Suprapubic skin (tissue), 4 donors: ENCODE results near the gene SLC12A8. TPM values are rescaled to one million over a fixed set of nuclear protein-coding genes. Genes with fewer than 3 reads are reported as not detected.
A peak's percentile ranks its signal among the peaks of the same experiment; 100 is the strongest.

Experiments
- DNase-seq, 2 donors: peaks; one replicate each; pipeline ENCODE4 v3.0.0-alpha.2; 2019; ENCODE audit warnings: low spot score in 2 of 2
- H3K27ac ChIP-seq: fragments of 200-600 bp; sonication (generic); one replicate; pipeline ENCODE4 v1.5.1; 2019
- H3K27me3 ChIP-seq: fragments of 200-600 bp; sonication (generic); one replicate; pipeline ENCODE4 v1.5.1; 2019
- H3K36me3 ChIP-seq: fragments of 200-600 bp; sonication (generic); one replicate; pipeline ENCODE4 v1.5.1; 2019
- H3K4me1 ChIP-seq: fragments of 200-600 bp; sonication (generic); one replicate; pipeline ENCODE4 v1.5.1; 2019
- H3K4me3 ChIP-seq: fragments of 200-600 bp; sonication (generic); one replicate; pipeline ENCODE4 v1.5.1; 2019; ENCODE audit warnings: mild to moderate bottlenecking
- H3K9me3 ChIP-seq: fragments of 200-600 bp; sonication (generic); one replicate; pipeline ENCODE4 v1.5.1; 2019
- CTCF ChIP-seq, 2 donors: fragments of 200-600 bp in 1 of 2; fragments of 450-650 bp in 1 of 2; sonication (generic) in 1 of 2; IDR thresholded peaks; one replicate each; pipeline ENCODE4 v1.5.1; 2016 to 2019; ENCODE audit warnings: antibody characterized with exemption in 2 of 2, mild to moderate bottlenecking in 1 of 2, moderate library complexity in 1 of 2
- EP300 ChIP-seq: sonication (generic); formaldehyde crosslinking; IDR thresholded peaks from one replicate; pipeline ENCODE4 v1.6.1; 2017; ENCODE audit warnings: antibody characterized with exemption
- POLR2A ChIP-seq, 2 donors: fragments of 450-650 bp; IDR thresholded peaks; one replicate each; pipeline ENCODE4 v1.6.1; 2017; ENCODE audit warnings: antibody characterized with exemption in 2 of 2, mild to moderate bottlenecking in 2 of 2, moderate library complexity in 2 of 2
- POLR2AphosphoS5 ChIP-seq, 3 donors: sonication (generic); formaldehyde crosslinking; IDR thresholded peaks; one replicate each; pipeline ENCODE4 v1.6.1; 2017; ENCODE audit warnings: antibody characterized with exemption in 3 of 3
- WGBS: methylation state at CpG from one replicate; pipeline ENCODE4 v1.1.5; 2018; 5-methylcytosine and 5-hydroxymethylcytosine counted together
- total RNA-seq, 4 donors: library from RNA; depleted of rRNA; stranded (reverse); fragments of >200 nt; gene quantifications; one replicate each; pipeline ENCODE4 v1.1.0, GENCODE V29; 2016

SLC12A8 gene
- total RNA-seq, 4 donors from 2014 or later: 2.5 to 5.8 (median 4.4) TPM

DNA sequence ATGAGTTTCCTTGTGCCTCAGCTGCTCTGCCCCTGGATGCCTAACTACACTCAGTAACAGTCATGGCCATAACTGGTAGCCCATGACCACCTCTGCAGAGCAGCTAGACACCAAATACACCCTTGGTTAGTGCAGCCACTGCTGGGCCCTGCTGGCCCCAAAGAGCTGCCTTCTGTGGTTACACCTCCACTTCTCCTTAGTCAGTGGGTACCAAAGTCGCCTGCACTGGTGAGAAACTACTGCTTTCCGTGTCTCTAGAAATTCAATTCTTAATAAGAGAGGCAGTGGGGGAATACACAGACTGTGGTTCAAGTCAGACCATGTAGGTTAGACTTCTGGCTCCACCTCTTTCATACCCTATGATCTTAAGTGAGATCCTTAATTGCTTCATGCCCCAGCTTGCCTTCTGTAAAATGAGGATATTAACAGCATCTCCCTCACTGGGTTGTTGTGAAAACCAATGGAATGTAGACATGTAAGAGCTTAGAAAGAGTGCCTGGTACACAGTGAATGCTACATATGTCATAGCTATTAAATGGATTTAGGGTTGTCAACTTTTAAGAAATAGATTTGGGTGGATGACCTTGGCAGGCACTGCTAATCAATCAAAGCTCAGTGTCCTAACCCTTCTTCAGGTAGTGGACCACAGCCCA is 174.9 kb downstream of the SLC12A8 start:
- WGBS: 66% methylated on average over 2 of the region's 2 CpGs
- TF ChIP-seq CTCF (IDR thresholded peaks at IDR 0.05) (no peak), POLR2A (IDR thresholded peaks at IDR 0.05) (no peak), POLR2AphosphoS5 (IDR thresholded peaks at IDR 0.05) (no peak), EP300 (no peak)
- peaks cover 38% of the 10 kb centered on the region for H3K4me1 ChIP-seq

DNA sequence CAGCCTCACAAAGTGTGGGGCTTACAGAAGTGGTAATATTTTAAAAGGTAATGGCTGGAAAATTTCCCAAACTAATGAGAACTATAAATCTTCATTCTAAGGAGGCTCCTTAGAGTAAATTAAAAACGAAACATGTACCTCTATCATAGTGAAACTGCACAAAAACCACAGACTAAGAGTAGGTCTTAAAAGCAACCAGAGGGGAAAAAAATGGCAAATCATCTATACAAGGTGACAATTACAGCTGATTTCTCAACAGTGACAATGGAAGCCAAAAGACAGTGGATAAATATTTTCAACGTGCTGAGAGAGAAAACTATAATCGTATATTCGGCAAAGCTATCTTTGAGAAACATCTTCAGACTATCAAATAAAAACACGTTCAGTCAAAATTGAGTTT is 177.3 kb downstream of the SLC12A8 start:
- 95% methylated on average over 5 of the region's 5 CpGs for WGBS
- Histone ChIP-seq H3K4me3 (no peak overlapping the region), H3K9me3 (no peaks in the 10 kb centered on the region), H3K27me3 (no peaks in the 10 kb centered on the region), H3K4me1 (peaks cover 36% of the 10 kb centered on the region), H3K27ac (no peak overlapping the region), H3K36me3 (no peaks in the 10 kb centered on the region)
- TF ChIP-seq EP300 (no peak), POLR2AphosphoS5 (IDR thresholded peaks at IDR 0.05) (no peak), POLR2A (IDR thresholded peaks at IDR 0.05) (no peak), CTCF (IDR thresholded peaks at IDR 0.05) (no peak)
- no peak for DNase-seq

More for the DNA sequence above, 174.9 kb downstream of the SLC12A8 start:
- Histone ChIP-seq H3K9me3 (no peaks in the 10 kb centered on the region), H3K4me3 (no peak overlapping the region), H3K27me3 (no peaks in the 10 kb centered on the region), H3K27ac (peak overlapping the region; percentile 41), H3K36me3 (no peaks in the 10 kb centered on the region)
- DNase-seq: no peak

DNA sequence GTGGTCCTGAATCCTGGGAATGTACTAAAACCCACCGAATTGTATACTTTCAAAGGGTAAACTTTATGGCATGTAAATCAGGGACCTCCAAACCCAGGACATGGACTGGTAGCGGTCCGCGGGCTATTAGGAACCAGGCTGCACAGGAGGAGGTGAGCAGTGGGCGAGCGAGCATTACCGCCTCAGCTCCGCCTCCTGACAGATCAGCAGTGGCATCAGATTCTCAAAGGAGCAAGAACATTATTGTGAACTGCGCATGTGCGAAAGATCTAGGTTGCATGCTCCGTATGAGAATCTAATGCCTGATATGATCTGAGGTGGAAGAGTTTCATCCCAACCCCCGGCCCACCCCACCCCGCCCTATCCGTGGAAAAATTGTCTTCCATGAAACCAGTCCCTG is 178.9 kb downstream of the SLC12A8 start:
- no peak overlapping the region for H3K27ac ChIP-seq

GRCh38 chr3:125033135-125033534 is 179.4 kb downstream of the SLC12A8 start:
- Histone ChIP-seq H3K4me1 (peaks cover 16% of the 10 kb centered on the region), H3K36me3 (peaks cover 6% of the 10 kb centered on the region), H3K27me3 (no peaks in the 10 kb centered on the region), H3K27ac (no peak overlapping the region), H3K4me3 (no peak overlapping the region), H3K9me3 (no peaks in the 10 kb centered on the region)
- WGBS: 60% methylated on average over 5 of the region's 5 CpGs
- TF ChIP-seq POLR2AphosphoS5 (IDR thresholded peaks at IDR 0.05) (no peak), EP300 (no peak)
- no peak for DNase-seq

More for the DNA sequence above, 178.9 kb downstream of the SLC12A8 start:
- no peaks in the 10 kb centered on the region for H3K27me3 ChIP-seq
- H3K4me3 ChIP-seq: no peak overlapping the region
- TF ChIP-seq POLR2A (IDR thresholded peaks at IDR 0.05) (no peak), EP300 (no peak), CTCF (IDR thresholded peaks at IDR 0.05) (no peak), POLR2AphosphoS5 (IDR thresholded peaks at IDR 0.05) (no peak)
- peaks cover 3% of the 10 kb centered on the region for H3K36me3 ChIP-seq
- peaks cover 21% of the 10 kb centered on the region for H3K4me1 ChIP-seq
- WGBS: 96% methylated on average over 14 of the region's 14 CpGs
- no peak for DNase-seq
- H3K9me3 ChIP-seq: no peaks in the 10 kb centered on the region

DNA sequence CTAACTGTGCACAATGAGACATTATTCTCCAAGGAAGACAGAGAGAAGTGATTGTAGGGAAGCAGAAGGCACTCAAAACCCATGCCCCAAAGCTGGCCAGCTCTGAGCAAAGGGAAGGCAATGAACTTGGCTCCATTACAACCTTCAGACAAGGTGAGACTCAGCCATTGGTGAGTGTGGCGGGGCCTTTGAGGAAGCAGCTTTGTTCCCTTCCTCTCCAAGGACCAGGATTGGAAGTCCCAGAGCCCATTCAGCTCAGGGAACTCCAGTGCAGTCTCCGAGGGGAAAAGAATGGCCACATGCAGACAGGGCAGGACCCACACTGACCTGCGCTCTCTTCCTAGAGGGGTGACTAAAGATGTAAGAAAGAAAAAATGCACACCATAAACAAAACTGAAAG is 179.9 kb downstream of the SLC12A8 start:
- 88% methylated on average over 3 of the region's 3 CpGs for WGBS
- peaks cover 12% of the 10 kb centered on the region for H3K4me1 ChIP-seq
- H3K36me3 ChIP-seq: peaks cover 11% of the 10 kb centered on the region
- H3K27ac ChIP-seq: no peak overlapping the region
- no peaks in the 10 kb centered on the region for H3K9me3 ChIP-seq
- H3K4me3 ChIP-seq: no peak overlapping the region
- no peak for DNase-seq
- no peaks in the 10 kb centered on the region for H3K27me3 ChIP-seq
- no peak for TF ChIP-seq POLR2AphosphoS5 (IDR thresholded peaks at IDR 0.05)
- TF ChIP-seq POLR2A (IDR thresholded peaks at IDR 0.05): no peak
- no peak for TF ChIP-seq EP300
- TF ChIP-seq CTCF (IDR thresholded peaks at IDR 0.05): no peak

Other genes starting within 250 kb of the SLC12A8 start
- 10 to 100 TPM; 13.9 to 30.8 (median 26.5) TPM for gene HEG1, start 156.8 kb downstream of the SLC12A8 start, total RNA-seq
- 10 to 100 TPM; 16.5 to 30.0 (median 20.3) TPM for gene ZNF148, start 162.6 kb upstream of the SLC12A8 start, total RNA-seq